NCI-H446 (cell line): ENCODE data around the gene TSPAN17.
A peak's percentile ranks its signal among the peaks of the same experiment; 100 is the strongest.
"Not testable (repeated sequence)": the region's sequence is repeated elsewhere in the genome, so short reads cannot be mapped to it uniquely, and the experiment has no call there.

ENCODE experiments used
- DNase-seq, 2 experiments: peaks; one replicate each; lab custom pipeline; 2025; lab: John Stamatoyannopoulos, UW

Gene TSPAN17, protein sequence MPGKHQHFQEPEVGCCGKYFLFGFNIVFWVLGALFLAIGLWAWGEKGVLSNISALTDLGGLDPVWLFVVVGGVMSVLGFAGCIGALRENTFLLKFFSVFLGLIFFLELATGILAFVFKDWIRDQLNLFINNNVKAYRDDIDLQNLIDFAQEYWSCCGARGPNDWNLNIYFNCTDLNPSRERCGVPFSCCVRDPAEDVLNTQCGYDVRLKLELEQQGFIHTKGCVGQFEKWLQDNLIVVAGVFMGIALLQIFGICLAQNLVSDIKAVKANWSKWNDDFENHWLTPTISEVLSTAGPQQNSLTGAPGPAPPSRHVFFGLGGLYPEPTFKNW

DNA sequence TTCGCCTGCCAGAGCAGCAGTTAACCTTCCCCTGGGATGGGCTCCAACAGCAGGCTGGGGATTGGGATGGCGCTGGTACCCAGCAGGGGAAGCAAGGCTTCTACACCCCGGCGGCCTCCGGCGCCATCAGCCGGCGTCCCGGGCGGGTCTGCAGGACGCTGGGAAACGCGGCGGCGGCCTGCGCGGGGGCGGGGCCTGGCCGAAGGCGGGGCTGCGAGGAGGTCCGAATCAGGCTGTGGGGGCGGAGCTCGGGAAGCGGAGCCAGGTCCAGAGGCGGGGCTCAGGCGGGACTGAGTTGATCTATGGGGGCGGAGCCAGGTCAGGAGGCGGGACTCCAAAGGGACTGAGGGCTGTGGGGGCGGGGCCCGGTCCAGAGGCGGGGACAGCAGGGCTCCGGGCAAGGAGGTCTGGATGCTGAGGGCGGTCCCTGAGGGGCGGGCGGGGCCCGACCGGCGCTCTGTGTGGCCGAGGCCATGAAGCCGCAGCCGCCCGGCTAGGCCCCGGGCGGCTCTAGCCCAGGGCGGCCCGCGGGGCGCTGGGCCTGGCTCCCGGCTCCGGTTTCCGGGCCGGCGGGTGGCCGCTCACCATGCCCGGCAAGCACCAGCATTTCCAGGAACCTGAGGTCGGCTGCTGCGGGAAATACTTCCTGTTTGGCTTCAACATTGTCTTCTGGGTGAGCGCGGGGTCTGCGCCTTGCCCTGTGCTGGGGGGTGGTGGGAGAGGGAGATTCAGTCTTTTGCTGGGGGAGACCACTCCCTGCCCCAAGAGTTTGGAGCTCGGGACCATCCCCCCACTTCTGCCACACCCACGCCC is at the start of gene TSPAN17:
Gene TSPAN17 (plus strand): TSS at position 455 of the 813 bp plus-strand sequence. CDS start 132 bp downstream, at position 587.
- peak; percentile 98 to 100 for DNase-seq

DNA sequence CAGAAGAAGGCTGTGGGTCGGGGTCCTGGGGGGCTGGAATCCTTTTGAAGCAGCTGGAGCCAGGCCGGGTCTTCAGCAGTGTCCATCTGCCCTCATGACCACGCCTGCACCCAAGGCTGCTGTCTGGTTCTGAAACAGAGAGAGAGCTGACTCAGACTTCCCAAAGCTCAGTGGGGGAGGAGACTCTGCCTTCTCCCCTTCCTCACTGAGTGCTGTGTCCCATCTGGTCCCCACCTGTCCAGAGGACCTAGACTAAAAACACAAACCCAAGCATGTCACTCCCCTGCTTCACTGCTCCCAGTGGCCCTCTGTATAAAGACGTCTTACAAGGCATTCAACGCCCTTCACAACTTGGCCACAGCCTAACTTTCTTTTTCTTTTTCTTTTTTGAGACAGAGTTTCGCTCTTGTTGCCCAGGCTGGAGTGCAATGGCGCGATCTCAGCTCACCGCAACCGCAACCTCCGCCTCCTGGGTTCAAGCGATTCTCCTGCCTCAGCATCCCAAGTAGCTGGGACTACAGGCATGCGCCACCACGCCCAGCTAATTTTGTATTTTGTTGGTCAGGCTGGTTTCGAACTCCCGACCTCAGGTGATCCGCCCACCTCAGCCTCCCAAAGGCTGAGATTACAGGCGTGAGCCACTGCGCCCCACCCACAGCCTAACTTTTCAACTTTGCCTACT is 47.4 kb upstream of the TSPAN17 start:
- not testable (repeated sequence) for DNase-seq

- DNase-seq: no peak
These were observed 45.3 kb upstream of the TSPAN17 start for GRCh38 chr5:176601901-176602482.

- DNase-seq: no peak
These were observed 44.2 kb upstream of the TSPAN17 start for GRCh38 chr5:176603091-176603490.

- no peak for DNase-seq
These were observed 41.3 kb upstream of the TSPAN17 start for GRCh38 chr5:176606032-176606431.

DNA sequence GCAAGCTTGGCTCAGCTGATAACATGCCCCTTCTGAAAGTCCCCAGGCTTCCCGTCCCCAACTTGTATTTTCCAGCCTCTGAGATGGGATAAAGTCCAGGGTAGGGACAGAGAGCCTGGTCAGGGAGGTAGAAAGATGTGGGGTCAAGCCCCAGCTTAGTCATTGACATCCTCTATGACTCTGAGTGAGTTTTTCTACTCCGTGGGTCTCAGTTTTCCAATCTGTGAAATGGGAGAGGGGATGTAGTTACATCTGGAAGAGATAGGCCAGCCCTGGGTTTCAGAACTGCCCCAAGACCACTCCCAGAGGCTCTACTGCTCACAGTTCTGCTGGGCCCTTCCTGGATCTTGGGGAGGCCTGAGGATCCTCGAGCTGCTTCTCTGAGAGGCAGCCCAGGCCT is 40.4 kb upstream of the TSPAN17 start:
- no peak for DNase-seq

- no peak for DNase-seq
These were observed 39.1 kb upstream of the TSPAN17 start for GRCh38 chr5:176608142-176608705.

GRCh38 chr5:176608937-176609723 is 38.2 kb upstream of the TSPAN17 start:
- DNase-seq: no peak

DNA sequence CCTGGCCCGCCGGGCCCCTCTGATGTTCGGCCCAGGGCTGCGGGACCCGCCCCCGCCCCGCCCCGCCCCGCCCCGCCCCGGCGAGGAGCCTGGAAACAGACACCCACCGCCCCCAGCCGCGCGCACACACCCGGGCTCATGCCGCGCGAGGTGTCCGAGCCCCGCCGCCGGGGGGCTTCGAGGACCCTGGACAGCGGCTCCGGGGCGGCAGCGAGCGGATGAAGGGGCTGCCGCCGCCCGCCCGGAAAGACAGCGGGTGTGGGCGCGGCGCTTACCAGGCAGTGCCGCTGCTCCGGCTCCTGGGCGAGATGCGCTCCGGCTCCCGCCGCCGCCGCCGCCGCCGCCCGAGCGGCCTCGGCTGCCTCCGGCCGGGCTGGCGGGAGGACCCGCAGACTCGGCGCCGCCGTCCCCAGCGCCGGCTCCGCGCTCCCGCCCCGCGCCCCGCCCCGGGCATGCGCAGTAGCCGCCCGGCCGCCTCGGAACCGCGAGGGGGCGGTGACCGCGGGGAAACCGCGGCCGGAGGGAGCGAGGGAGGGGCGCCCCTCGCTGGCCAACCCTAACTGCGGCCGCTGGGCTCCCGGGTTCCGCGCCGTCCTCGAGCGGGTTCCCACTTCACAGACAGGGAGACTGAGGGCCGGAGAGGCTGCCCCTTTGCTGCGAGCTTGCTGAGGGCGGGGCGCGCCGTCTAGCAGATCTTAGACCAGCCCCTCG is 37.4 kb upstream of the TSPAN17 start, which contains the start of gene GPRIN1:
Gene GPRIN1 (minus strand): TSS at position 433 of the 711 bp plus-strand sequence. CDS start 10,322 bp downstream, outside the sequence.
- peak in 1 of 2 experiments; percentile 76 for DNase-seq

DNA sequence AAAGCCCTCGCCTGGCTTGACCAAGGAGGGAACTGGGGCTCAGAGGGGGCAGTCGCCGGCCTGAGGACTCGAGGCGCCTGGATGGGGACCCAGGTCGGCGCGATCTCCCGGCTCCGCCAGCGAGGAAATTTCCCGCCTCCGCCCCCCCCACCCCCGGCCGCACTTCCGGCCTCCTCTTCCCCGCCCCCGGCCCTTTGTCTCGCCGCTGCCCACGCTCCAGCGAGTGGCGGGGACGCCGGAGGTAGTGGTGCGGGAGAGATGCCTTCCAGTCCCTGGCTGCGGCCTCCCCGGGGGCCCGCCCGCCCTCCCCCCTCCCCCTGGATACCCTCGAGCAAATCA is 36.9 kb upstream of the TSPAN17 start:
- peak in 1 of 2 experiments; percentile 52 for DNase-seq

DNA sequence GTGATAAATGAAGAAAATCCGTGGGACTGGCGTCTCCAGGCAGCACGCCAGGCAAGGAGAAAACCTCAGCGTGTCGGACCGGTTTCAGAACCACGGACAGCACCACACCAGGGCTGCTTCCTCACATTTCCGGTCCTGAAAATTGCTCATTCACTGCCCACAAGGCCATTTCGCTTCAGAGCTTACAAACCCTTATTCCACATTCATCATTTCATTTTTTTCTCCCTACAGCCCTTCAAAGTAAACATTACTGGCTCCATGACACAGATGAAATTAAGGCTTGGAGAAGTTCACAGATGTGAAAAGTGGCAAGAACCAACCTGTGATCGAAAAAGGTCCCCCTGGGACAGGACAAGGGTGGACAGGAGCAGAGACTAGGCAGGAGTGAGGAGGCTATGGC is 35.8 kb upstream of the TSPAN17 start:
- DNase-seq: no peak

- no peak for DNase-seq
These were observed 35.3 kb upstream of the TSPAN17 start for GRCh38 chr5:176612008-176612407.

GRCh38 chr5:176612855-176613254 is 34.4 kb upstream of the TSPAN17 start:
- DNase-seq: no peak

DNA sequence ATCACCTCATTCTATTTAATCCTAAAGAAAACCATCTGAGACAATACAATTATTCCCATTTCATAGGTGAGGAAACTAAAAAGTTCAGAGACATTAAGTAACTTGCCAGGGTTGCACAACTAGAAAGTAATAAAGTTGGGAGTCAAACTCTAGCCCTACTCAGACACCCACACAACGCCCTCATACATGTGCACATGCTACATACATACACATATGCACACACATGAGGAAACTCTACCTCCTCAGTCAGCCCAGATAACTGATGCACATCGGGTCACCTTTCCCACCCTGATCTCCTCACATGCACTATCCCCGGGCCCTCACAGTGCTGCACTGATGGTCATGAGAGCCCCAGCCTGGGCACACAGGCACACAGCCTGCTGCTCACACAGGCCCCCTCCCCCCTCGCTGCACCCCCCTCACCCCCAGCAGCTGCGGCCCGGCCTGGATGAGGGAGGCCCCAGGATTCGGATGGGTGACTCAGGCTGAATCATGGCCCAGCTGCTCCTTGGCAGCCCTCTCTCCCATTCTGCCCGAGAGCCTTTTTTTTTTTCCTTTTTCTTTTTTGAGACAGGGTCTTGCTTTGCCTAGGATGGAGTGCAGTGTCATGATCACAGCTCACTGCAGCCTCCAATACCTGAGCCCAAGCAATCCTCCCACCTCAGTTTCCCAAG is 32.3 kb upstream of the TSPAN17 start:
- peak in 1 of 2 experiments; percentile 84 for DNase-seq

- no peak for DNase-seq
These were observed 30.8 kb upstream of the TSPAN17 start for GRCh38 chr5:176616511-176616910.

DNA sequence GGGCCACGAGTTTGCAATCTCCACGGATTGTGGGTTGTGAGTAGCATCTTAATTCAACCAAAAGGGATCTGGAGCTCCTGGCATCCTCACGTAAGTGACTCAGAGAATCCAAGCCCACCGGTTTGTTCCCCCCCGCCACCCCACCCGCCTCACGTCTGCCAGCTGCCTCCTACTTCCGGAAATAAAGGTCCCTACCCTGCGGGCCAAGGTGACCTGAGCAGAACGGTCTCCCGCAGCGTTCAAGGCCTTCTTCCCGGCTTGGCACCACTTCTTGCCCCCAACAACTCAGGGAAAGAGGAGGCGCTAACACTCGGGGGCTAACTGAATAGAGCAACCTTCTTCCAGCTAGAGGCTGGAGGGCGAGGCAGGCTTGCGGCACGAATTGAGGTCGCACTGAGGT is 28.5 kb upstream of the TSPAN17 start:
- no peak for DNase-seq

- no peak for DNase-seq
These were observed 28.1 kb upstream of the TSPAN17 start for GRCh38 chr5:176619203-176619568.

- no peak for DNase-seq
These were observed 27.5 kb upstream of the TSPAN17 start for GRCh38 chr5:176619569-176620332.

GRCh38 chr5:176620333-176620981 is 26.8 kb upstream of the TSPAN17 start:
- no peak for DNase-seq
